NOMO-1 (cell line): ENCODE measurements around the gene XPO4.
"Not testable (repeated sequence)": the region's sequence is repeated elsewhere in the genome, so short reads cannot be mapped to it uniquely, and the experiment has no call there.

ENCODE experiments used
- DNase-seq, 2 experiments: peaks; one replicate each; lab custom pipeline; 2025; ENCODE audit not compliant: unreplicated experiment in 2 of 2; lab: John Stamatoyannopoulos, UW

XPO4 gene

GRCh38 chr13:20902438-20903163, at the start of gene XPO4:
Gene XPO4 (minus strand): TSS chr13:20902746. CDS start chr13:20902738, 8 bp downstream.
- DNase-seq: peak; percentile 91 to 94

GRCh38 chr13:20948001-20948400, 45.5 kb upstream of the XPO4 start:
- not testable (repeated sequence) for DNase-seq

GRCh38 chr13:20945952-20946383, 43.4 kb upstream of the XPO4 start:
- peak; percentile 57 to 66 for DNase-seq

GRCh38 chr13:20942938-20943559, 40.5 kb upstream of the XPO4 start:
- no peak for DNase-seq

- not testable (repeated sequence) for DNase-seq
These were observed 38.0 kb upstream of the XPO4 start for GRCh38 chr13:20940511-20940910.

GRCh38 chr13:20940083-20940482, 37.5 kb upstream of the XPO4 start:
- DNase-seq: peak in 1 of 2 experiments; percentile 22

GRCh38 chr13:20939662-20940061, 37.1 kb upstream of the XPO4 start:
- DNase-seq: no peak

GRCh38 chr13:20938302-20938701, 35.8 kb upstream of the XPO4 start:
- no peak for DNase-seq

DNA sequence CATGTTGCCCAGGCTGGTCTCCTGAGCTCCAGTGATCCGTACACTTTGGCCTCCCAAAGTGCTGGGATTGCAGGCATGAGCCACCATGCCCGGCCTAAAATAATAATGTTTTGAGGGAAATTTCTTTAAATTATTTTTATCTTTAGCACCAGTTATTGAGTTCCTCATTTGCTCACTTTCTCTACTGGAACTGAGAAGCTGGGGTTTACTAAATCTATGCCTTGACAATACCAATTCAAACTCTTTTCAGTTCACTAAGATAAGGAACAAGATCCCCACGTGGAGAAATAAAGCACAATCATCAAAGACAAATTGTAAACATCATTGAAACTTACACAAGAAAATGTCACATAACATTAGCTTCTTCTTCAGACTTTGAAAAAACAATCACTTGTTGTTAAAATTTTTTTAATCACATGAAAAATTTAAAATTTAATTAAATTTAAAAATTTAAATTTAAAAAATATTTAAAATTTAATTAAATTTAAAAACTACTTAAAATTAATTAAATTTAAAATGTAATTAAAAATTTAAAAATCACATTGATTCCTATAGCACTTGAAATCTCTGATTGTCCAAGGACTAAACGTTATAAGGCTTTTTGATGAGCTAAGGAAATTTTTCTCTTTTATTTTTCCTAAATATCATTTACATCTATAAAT, 25.2 kb upstream of the XPO4 start:
- peak in 1 of 2 experiments; percentile 50 for DNase-seq

GRCh38 chr13:20925395-20925790, 22.8 kb upstream of the XPO4 start:
- DNase-seq: not testable (repeated sequence)

- DNase-seq: peak; percentile 80 to 82
These were observed 22.3 kb upstream of the XPO4 start for GRCh38 chr13:20924758-20925394.

DNA sequence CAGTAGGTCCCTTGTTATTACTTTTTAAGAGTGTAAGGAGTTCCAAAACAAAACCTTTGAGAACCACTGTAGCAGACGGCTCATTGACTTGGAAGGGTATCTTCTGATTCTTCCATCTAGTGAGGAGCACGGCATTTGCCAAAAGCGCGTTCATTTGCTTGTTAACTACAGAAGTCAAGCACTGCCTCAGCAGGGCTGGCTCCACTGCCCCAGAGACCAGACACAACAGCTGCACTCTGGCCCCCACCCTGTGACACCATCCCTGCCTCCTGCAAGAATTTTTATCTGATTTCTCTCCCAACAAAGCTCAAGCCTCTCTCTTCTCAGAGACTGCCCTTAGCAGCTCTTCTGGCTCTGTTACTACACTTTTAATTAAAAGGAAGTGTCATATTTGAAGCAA, 20.7 kb upstream of the XPO4 start:
- no peak for DNase-seq

DNA sequence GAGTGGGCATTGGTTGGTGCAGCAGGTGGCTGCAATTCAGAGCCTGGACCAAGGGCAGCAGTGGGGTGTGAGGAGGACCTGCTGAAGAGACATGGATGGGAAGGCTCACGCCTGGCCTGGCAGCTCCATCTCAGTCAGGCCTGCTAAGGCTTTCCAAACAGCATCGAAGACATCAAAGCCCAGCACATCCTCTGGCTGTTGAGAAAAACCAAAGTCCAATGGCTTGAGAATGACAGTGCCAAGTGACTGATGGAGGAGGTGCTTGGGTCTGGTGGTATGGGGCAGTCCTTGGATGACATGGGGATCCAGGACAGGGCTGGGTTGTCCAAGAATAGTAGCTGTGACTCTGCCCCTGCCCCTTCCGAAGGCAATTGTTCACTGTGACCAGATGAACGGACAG, 19.0 kb upstream of the XPO4 start:
- DNase-seq: no peak

- DNase-seq: not testable (repeated sequence)
These were observed 13.1 kb upstream of the XPO4 start for GRCh38 chr13:20915676-20916075.

DNA sequence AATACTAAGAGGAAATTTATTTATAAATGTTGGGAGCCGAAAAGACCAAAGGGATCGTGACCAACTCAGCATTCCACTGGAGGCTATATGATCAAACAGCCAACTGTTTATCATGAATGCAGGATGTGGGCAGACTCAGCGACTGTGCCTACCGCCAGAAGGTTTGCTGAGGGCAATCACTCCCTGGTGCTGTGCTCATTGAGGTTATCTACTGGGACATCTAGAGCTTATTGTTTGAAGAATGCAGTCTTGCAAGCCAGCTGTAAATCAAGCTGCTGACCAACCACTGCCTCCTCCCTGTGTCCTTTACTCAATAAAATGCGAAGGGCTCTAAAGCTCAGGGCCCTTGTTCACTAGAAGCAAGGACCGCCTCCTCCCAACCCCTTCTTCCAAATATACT, 8.5 kb upstream of the XPO4 start:
- no peak for DNase-seq

- DNase-seq: no peak
These were observed 6.4 kb upstream of the XPO4 start for GRCh38 chr13:20908714-20909497.

GRCh38 chr13:20904908-20905307, 2.4 kb upstream of the XPO4 start:
- DNase-seq: no peak

- no peak for DNase-seq
These were observed 574 bp upstream of the XPO4 start for GRCh38 chr13:20903164-20903475.

DNA sequence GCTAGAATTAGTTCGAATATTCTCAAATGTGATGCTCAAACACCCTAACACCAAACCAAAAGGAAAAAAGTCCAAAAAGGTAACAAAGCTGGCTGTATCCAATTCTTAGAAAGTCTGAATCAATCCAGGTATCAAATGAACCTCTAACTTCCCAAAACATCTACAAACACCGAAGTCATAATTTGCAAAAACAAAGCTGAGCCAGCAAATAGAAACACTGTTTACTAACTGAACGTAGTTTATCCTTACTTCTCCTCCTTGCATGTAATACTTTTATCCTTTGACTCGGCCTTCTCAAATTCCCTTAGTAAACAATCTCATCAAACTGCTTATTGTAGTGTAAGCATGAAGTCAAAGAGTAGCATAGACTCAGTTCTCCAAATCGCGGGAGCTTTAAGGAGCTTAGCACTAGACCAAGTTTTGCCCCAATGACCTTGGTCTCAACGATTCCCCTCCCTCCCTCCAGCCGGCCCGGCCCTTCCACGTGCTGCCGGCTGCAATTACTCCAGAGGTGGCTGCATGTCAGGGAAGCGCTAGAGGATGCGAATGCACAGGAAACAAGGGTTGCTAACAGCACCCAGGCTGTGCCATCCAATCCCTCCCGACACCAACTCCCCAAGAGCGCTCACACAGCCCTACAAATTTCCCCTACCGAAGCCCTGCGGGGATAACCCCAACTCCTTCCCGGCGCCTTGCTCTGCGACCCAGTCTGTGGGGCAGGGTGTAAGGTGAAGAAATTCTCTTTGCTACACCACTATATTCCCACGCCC, 693 bp downstream of the XPO4 start:
- DNase-seq: peak; percentile 62 to 69

- DNase-seq: no peak
These were observed 8.3 kb downstream of the XPO4 start for GRCh38 chr13:20894245-20894644.
